Activated CD8-positive, alpha-beta memory T cell treated with anti-CD3 and anti-CD28 coated beads, Interleukin-2, amount 50 U/mL, for 24 hours (primary cell): ENCODE data around the gene ARHGEF40.

Experiments
- DNase-seq: peaks from one replicate; pipeline ENCODE4 v3.0.0-alpha.2; 2020; ENCODE audit errors: extremely low read depth

ARHGEF40 gene

DNA sequence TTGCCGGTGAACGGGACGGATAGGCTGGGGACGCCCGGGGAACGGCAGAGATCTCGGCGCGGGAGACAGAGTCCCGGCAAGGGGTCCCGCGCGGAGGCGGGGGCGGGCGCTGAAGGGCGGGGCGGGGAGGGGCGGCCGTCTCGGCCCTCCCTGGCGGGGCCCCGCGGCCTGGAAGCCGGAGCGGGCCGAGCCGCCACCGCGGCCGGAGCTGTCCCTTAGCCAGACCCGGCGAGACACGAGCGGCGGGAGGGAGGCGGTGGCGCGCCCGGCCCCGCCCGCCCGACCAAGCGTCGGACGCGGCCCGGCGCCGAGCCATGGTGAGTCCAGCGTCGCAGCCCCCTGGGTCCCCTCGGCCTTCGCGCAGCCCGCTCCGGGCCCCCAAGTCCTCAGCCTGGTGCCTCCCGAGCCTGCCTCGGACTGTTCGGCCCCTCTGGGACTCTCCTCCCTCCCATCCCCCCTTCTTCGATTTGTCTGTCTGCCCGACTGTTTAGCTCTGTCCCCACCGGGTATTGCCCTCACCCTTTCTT lies at the start of gene ARHGEF40:
Gene ARHGEF40, plus strand, starts transcription at position 222 of the 527 bp plus-strand sequence. Its CDS starts 93 bp downstream, at position 315.
- no peak for DNase-seq

DNA sequence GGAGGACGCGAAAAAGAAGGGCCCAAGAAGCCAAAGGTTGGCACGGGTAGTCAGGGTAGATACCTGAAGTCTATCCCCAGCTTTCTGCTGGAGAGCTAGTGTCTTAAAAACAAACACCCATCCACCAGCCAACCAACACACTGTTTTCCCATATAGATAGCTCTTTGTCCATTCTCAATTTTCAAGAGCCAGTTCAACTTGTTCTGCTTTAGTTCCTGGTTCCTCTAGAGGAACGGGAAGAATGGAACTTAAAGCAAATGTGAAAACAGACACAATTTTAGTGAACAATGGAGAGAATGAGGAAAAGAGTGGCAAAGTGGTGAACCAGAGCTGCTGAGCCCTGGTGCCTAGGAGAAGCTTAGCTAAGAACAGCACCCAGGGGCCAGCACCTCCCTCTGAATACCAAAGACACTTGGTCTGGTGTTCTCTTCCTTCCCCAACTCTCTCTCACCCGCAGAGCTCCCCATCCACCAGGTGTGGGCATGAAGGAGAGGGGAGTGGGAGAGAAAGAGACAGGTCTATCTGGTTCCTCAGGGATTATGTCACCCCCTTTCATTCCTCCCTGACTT lies 49.0 kb upstream of the ARHGEF40 start:
- no peak for DNase-seq

DNA sequence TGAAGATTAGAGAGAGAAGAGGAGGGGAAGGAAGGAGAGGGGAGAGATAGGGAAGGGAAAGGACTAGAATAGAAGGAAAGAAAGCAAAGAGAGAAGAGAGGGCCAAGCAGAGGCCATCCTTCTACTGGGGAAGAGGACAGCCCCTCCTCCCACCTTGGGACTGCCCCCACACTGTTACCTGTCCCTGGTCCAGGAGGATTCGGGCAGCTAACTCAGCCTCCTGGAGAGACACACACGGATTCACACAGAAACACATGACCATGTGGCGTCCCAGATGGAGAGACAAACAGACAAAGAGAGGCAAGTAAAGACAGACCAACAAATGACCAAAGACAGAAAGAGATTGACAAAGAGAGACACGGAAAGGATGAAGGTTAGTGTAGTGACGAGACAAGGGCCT lies 47.4 kb upstream of the ARHGEF40 start:
- DNase-seq, result no peak

GRCh38 chr14:21023174-21023573 lies 46.9 kb upstream of the ARHGEF40 start:
- no peak for DNase-seq

DNA sequence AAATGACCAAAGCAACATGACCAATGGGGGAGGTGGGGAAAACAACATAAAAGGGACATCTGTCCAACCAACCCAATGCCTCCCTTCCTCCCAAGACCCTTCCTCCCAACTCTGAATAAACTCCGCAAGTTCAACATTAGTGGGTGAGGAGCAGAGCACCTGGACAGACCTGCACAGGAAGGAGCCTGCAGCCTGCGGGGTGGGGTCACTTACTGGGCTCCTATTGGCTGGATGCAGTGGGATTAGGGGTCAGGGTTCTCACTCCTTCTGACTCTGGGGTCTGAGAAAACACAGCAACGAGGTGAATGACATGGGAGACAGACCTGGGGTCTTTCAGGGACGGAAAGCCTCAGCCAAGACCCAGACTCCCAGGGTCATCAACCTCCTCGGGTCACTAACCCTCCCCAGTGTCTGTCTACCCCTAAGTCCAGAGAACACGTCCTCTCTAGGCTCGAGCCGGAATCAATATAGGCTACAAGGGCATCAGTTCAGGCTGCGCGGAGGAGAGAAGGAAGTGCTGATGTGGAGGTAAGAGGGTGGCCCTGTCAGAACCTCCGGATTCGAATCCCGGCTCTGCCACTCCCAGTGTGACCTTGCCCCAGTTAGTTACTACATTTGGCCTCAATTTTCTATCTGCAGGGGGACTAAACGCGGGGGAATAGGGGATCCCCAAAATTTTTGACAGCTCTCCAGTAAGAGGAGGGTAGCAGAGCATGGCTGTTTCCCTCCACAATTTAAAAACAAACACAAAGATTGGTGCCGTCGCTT lies 46.1 kb upstream of the ARHGEF40 start:
- no peak for DNase-seq

GRCh38 chr14:21024585-21025370 lies 45.3 kb upstream of the ARHGEF40 start, which contains the start of gene NDRG2:
NDRG2 (minus strand) TSS chr14:21025061; CDS start chr14:21023315, 1,746 bp downstream.
- DNase-seq, result peak; percentile 26

- no peak for DNase-seq
Observed at GRCh38 chr14:21025371-21026273, 44.5 kb upstream of the ARHGEF40 start.

GRCh38 chr14:21026274-21026987 lies 43.7 kb upstream of the ARHGEF40 start:
- no peak for DNase-seq

DNA sequence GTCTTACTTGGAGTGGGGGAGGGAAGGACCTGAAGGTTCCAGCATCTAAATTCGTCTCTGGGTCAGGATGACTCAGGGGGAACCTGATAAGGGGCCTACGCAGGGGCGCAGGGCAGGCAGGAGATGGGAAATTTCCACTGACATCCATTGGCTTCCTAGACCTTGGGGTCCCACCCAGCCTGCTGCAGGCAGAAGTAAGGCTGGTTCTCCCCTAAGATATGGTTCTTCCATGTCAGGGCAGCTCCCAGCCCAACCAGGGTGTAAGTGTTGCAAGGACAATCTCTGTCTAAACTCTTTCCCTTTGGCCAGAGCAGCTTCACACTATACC lies 43.2 kb upstream of the ARHGEF40 start:
- DNase-seq, result no peak

GRCh38 chr14:21029917-21030316 lies 40.2 kb upstream of the ARHGEF40 start, which contains the start of gene TPPP2:
TPPP2 (plus strand) TSS chr14:21030217; CDS start chr14:21030582, 365 bp downstream.
- DNase-seq, result no peak

DNA sequence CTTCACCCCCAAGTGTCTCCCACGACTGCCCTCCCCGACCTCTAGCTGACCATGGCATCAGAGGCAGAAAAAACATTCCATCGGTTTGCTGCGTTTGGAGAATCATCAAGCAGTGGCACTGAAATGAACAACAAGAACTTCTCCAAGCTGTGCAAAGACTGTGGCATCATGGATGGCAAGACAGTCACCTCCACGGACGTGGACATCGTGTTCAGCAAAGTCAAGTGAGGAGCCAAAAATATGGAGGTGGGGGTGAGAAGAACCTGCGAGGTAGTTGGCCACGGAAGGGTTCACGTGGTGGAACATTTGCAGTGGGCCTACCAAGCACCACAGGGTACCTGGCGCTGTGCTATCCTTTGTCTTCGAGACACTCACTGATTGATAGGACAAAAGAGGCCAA lies 39.6 kb upstream of the ARHGEF40 start:
- no peak for DNase-seq

- DNase-seq, result no peak
Observed at GRCh38 chr14:21032326-21033132, 37.6 kb upstream of the ARHGEF40 start.

GRCh38 chr14:21033133-21033698 lies 36.9 kb upstream of the ARHGEF40 start:
- DNase-seq, result no peak

DNA sequence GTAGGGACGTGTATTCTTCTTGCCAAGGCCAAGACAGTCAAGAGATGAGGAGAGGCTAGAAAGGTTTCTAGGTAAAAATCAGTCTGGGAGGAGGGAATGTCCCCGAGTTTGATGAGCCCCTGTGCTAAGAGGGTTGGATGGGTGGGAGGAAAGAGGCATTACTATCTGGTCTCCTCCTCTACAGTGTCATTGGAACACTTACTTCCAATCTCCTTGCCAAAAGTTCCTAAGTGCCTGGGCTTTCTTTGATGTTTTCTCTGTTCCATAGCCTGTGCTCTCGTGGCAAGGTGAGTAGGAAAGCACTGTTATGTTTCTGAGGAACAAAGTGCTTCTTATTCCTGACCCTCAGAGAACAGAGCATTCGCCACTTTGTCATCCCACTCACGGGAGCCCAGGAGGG lies 35.4 kb upstream of the ARHGEF40 start, which contains the start of gene RNASE13:
Gene RNASE13, minus strand, starts transcription at position 101 of the 400 bp plus-strand sequence. CDS start 519 bp downstream, outside the sequence.
- DNase-seq, result no peak

GRCh38 chr14:21036751-21037150 lies 33.4 kb upstream of the ARHGEF40 start:
- no peak for DNase-seq

GRCh38 chr14:21037156-21037555 lies 32.9 kb upstream of the ARHGEF40 start:
- no peak for DNase-seq

GRCh38 chr14:21038441-21039422 lies 31.4 kb upstream of the ARHGEF40 start:
- no peak for DNase-seq
